RKO (cell line): ENCODE measurements around the gene POLR2L.

ENCODE experiments used
- DNase-seq: peaks from one replicate; pipeline ENCODE4 v3.0.0-alpha.2; 2016; ENCODE audit warnings: low spot score

The POLR2L gene

GRCh38 chr11:842370-843002 is at the start of gene POLR2L, which contains the start of gene TSPAN4:
Gene POLR2L, minus strand, starts transcription at chr11:842529. Its CDS starts 21 bp downstream, at chr11:842508.
Gene TSPAN4, plus strand, starts transcription at chr11:842852. Its CDS starts 7,453 bp downstream, at chr11:850305.
- DNase-seq: peak; percentile 91

- DNase-seq: no peak
Measured at GRCh38 chr11:890794-891540, 48.6 kb upstream of the POLR2L start.

- no peak for DNase-seq
Measured at GRCh38 chr11:889687-890475, 47.6 kb upstream of the POLR2L start.

DNA sequence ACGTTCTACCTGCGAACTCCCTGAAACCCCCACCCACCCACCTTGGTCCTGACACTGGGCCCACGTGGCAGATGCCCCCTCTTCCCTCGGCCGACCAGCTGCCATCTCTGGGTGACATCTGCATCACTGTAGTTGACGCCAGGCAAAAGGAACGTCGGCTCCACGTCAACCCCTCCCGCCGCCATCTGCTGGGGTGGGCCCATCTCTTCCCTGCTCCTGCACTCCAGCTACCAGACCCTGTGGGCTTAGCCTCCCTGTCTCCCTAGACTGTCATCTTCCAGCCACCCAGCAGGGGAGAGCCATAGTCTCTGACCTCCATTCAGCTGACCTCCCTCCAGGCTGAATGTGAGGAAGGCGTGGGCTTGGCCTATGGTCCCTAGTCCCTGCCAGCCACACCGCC is 46.9 kb upstream of the POLR2L start:
- DNase-seq: no peak

- DNase-seq: no peak
Measured at GRCh38 chr11:888310-889212, 46.2 kb upstream of the POLR2L start.

DNA sequence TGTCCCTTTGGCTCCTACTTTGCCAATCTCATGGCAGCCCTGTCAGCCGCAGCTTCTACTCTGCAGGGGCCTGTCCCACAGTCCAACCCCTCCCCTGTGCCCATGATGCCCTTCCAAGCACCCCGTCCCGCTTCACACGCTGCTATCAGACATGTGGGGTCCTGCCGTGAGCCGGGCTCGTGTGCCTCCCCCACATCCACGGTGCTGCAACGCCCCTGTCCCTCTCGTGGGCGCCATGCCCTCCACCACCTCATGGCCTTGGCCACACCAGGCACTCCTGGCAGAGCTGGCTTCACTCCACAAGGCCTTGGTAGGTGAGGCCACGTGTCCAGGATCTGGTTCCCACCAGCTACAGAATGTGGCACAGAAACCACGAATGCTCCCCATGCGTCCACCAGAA is 45.3 kb upstream of the POLR2L start:
- DNase-seq: no peak

DNA sequence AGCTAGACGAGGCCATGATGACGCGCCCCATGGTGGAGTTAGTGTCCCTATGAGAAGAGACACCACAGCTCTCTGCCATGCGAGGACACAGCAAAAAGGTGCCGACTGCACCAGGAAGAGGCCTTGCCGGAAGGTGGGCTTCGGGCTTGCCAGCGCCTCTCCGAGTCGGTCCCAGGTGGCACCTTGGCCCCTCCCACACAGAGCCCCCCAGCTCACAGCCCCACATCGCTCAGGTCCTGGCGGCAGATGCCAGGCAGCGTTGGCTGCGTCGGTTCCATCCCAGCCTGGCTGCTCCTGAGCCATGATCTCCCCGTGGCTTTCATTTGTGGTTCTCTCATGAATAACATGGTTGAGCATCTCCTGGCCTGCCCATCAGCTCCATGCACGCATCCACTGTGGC is 44.2 kb upstream of the POLR2L start:
- no peak for DNase-seq

GRCh38 chr11:884578-885070 is 42.3 kb upstream of the POLR2L start:
- DNase-seq: no peak

DNA sequence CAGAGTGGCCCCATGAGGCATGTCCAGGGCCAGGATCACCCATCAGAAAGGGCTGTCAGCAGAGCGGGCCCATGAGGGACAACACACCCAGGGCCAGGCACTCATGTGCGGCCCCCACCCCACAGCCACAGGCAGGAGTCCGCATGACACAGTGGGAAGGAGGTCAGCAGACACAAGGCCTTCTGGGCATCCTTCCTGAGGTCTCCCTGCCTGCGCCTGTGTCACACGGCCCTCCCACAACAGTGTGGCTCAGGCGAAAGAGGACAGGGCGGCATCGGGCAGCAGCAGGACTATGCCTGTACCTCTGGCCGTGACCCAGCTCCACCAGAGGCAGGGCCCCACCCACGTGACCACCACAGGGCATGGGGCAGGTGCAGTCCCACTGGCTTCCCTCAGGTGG is 41.2 kb upstream of the POLR2L start:
- no peak for DNase-seq

DNA sequence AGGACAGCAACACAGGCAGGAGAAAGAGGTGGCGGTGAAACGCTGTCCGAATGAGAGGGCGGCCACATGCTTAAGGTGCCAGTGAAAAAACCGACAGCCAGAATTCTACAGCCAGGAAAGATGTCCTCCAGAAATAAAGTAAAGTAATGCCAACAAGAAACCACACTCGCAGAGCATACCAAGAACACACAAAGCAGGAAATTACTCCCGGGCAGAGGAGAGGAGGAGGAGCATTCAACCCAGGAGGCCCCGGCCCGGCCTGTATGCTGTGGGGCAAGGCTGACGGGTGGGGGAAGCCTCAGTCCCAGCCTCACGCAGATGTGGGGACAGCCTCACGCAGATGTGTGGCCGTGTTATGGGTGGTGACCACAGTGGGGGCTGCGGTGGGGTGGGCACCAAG is 40.3 kb upstream of the POLR2L start:
- no peak for DNase-seq

- no peak for DNase-seq
Measured at GRCh38 chr11:880447-880846, 38.1 kb upstream of the POLR2L start.

DNA sequence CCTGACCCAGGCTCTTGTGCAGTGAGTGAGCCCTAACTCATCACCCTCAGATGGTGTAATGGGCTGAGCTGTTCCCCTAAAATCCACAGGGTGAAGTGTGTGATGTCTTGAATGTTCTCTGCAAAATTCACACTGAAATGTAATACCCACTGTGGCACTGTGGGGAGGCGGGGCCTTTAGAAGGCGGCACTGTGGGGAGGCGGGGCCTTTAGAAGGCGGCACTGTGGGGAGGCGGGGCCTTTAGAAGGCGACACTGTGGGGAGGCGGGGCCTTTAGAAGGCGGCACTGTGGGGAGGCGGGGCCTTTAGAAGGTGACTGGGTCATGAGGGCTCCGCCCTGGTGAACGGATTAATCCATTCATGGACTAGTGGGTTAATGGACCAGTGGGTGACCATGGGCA is 35.2 kb upstream of the POLR2L start:
- DNase-seq: peak; percentile 70

- no peak for DNase-seq
Measured at GRCh38 chr11:876545-876944, 34.2 kb upstream of the POLR2L start.

DNA sequence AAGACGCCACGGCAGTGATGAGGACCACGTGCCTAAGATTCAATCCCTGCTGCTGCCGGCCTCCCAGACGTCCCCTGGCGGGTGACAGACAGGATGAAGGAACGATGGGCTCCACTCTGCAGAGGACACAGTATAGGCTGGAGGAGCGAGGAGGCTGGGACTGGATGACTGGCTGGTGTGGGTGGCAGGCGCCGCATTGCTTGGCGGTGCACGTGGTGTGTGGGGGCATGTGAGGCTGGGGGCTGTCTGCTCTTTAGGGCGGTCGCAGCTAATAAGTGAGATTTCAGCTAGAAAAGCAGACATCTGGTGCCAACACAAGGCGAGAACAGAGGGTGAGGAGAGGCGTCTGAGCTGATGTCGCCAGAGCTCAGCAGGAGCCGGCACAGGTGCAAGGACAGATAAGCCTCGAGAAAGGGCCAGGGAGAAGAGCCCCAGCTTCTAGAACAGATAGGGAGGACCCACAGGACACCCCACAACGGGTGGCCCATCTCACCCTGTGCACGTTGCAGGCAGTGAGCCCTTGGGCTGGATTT is 33.5 kb upstream of the POLR2L start:
- DNase-seq: no peak

GRCh38 chr11:875203-875602 is 32.9 kb upstream of the POLR2L start:
- no peak for DNase-seq

DNA sequence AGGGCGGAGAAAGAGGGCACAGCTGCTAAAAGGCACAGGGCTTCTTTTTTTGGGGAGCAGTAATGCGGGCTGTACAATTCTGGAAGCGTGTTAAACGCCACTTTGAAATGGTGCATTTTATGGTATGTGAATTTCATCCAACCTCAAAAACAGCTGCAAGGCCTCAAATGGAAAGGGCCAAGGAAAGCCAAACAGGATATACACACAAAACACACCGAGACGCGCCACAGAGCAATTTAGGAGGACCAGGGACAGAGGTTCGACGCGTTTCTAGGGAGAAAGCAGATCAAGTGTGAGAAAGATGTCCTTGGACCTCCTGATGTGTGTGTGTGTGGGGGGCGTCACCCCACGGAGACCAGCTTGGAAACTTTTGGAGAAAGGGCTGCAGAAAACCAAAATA is 31.4 kb upstream of the POLR2L start:
- DNase-seq: no peak

- DNase-seq: no peak
Measured at GRCh38 chr11:872799-873198, 30.5 kb upstream of the POLR2L start.

GRCh38 chr11:871472-871871 is 29.1 kb upstream of the POLR2L start:
- no peak for DNase-seq

DNA sequence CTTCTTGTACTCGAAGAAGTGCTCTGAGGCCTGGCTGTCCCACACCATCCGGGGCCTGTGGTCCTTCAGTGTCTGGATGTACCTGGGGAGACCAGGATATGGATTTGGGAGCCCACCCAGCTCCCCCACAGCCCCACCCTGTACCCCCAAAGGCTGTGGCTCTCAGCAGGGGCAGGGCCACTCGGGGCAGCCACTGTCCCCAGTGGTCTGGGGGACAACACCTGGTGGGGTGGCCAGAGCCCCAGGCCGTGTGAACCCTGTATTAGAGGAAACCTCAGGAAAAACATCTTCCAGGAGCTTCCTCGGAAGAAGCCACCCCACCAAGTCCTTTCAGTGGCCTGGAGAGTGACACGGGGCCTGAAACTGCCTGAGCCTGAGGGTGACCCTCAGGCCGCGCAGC is 28.1 kb upstream of the POLR2L start:
- no peak for DNase-seq

- DNase-seq: no peak
Measured at GRCh38 chr11:870127-870413, 27.7 kb upstream of the POLR2L start.

- DNase-seq: no peak
Measured at GRCh38 chr11:869399-870126, 27.2 kb upstream of the POLR2L start.
